Mesendoderm (in vitro differentiated cells): Measurements from ENCODE around the gene NKX3-2.
A peak's percentile ranks its signal among the peaks of the same experiment; 100 is the strongest.

Experiments used
- DNase-seq: peaks from one replicate; pipeline ENCODE4 v3.0.0; 2013
- H2AK5ac ChIP-seq: 2 replicates; pipeline ENCODE4 v1.6.1; 2013; ENCODE audit warnings: low read length, inconsistent platforms
- H2BK120ac ChIP-seq: 2 replicates; pipeline ENCODE4 v1.6.1; 2013; ENCODE audit warnings: low read depth, mild to moderate bottlenecking, low read length, moderate library complexity, mixed read lengths
- H2BK15ac ChIP-seq: replicated peaks from 2 replicates; pipeline ENCODE4 v1.6.1; 2013; ENCODE audit warnings: low read depth, mild to moderate bottlenecking, moderate library complexity
- H2BK5ac ChIP-seq: 2 replicates; pipeline ENCODE4 v1.6.1; 2013; ENCODE audit warnings: low read length, inconsistent platforms
- H3K18ac ChIP-seq: 2 replicates; pipeline ENCODE4 v1.6.1; 2013; ENCODE audit warnings: mild to moderate bottlenecking, low read length, mixed read lengths
- H3K23ac ChIP-seq: one replicate; pipeline ENCODE4 v1.6.1; 2013; ENCODE audit warnings: low read length
- H3K27ac ChIP-seq: 2 replicates; pipeline ENCODE4 v1.5.1; 2013; ENCODE audit warnings: low read depth, mild to moderate bottlenecking, inconsistent platforms, low read length, moderate library complexity
- H3K27me3 ChIP-seq: 2 replicates; pipeline ENCODE4 v1.6.1; 2013; ENCODE audit warnings: low read length, control low read depth, mild to moderate bottlenecking, inconsistent platforms; ENCODE audit not compliant: insufficient read depth, poor library complexity
- H3K36me3 ChIP-seq: 2 replicates; pipeline ENCODE4 v1.6.1; 2013; ENCODE audit warnings: low read length, inconsistent platforms; ENCODE audit not compliant: control insufficient read depth, insufficient read depth
- H3K4ac ChIP-seq: one replicate; pipeline ENCODE4 v1.6.1; 2013; ENCODE audit warnings: low read depth, mild to moderate bottlenecking, low read length, moderate library complexity
- H3K4me1 ChIP-seq: 2 replicates; pipeline ENCODE4 v1.6.1; 2013; ENCODE audit warnings: low read depth, low read length, inconsistent platforms; ENCODE audit not compliant: control insufficient read depth
- H3K4me2 ChIP-seq: 2 replicates; pipeline ENCODE4 v1.6.1; 2013; ENCODE audit warnings: low read length
- H3K4me3 ChIP-seq: 2 replicates; pipeline ENCODE4 v1.5.1; 2013; ENCODE audit warnings: mild to moderate bottlenecking, low read length
- H3K56ac ChIP-seq: one replicate; pipeline ENCODE4 v1.6.1; 2013; ENCODE audit warnings: low read length
- H3K79me1 ChIP-seq: 2 replicates; pipeline ENCODE4 v1.6.1; 2013; ENCODE audit warnings: low read length, inconsistent platforms
- H3K79me2 ChIP-seq: 2 replicates; pipeline ENCODE4 v1.6.1; 2013; ENCODE audit warnings: mild to moderate bottlenecking, low read length; ENCODE audit not compliant: control insufficient read depth, insufficient read depth
- H3K9ac ChIP-seq: 2 replicates; pipeline ENCODE4 v1.6.1; 2013; ENCODE audit warnings: low read length, inconsistent platforms
- H4K5ac ChIP-seq: one replicate; pipeline ENCODE4 v1.6.1; 2013; ENCODE audit warnings: low read length
- H4K8ac ChIP-seq: one replicate; pipeline ENCODE4 v1.6.1; 2013; ENCODE audit warnings: low read depth, mild to moderate bottlenecking, control low read depth, low read length, moderate library complexity
- WGBS: extraction: QIAGEN DNeasy Blood & Tissue Kit; methylation state at CpG from one replicate; pipeline ENCODE4 v1.1.7; 2013; ENCODE audit warnings: low lambda C conversion rate, missing lambda C conversion rate; ENCODE audit not compliant: insufficient coverage; ENCODE audit errors: extremely low coverage; 5-methylcytosine and 5-hydroxymethylcytosine counted together

Gene NKX3-2

GRCh38 chr4:13537011-13537831, 7.1 kb downstream of the NKX3-2 start:
- H4K5ac ChIP-seq = no peak overlapping the region
- no peak overlapping the region for H2BK15ac ChIP-seq
- no peak overlapping the region for H2BK5ac ChIP-seq
- H3K27me3 ChIP-seq = peaks cover 94% of the 10 kb centered on the region
- H4K8ac ChIP-seq = no peak overlapping the region
- no peak overlapping the region for H3K23ac ChIP-seq
- H3K18ac ChIP-seq = no peak overlapping the region
- H3K79me1 ChIP-seq = no peaks in the 10 kb centered on the region
- no peak overlapping the region for H3K27ac ChIP-seq
- H3K36me3 ChIP-seq = no peaks in the 10 kb centered on the region
- H3K56ac ChIP-seq = no peak overlapping the region
- no peak overlapping the region for H3K4ac ChIP-seq
- H3K9ac ChIP-seq = no peak overlapping the region
- H3K4me3 ChIP-seq = no peak overlapping the region
- H3K79me2 ChIP-seq = no peaks in the 10 kb centered on the region
- H3K4me1 ChIP-seq = peaks cover 2% of the 10 kb centered on the region
- H3K4me2 ChIP-seq = no peak overlapping the region
- DNase-seq = no peak
- no peak overlapping the region for H2BK120ac ChIP-seq
- no CpG with 5 or more reads among the region's 34 CpGs for WGBS
- no peak overlapping the region for H2AK5ac ChIP-seq

GRCh38 chr4:13536607-13537006, 7.7 kb downstream of the NKX3-2 start:
- WGBS = no CpG with 5 or more reads among the region's 6 CpGs
- Histone ChIP-seq H3K4ac (no peak overlapping the region), H3K23ac (no peak overlapping the region), H2AK5ac (no peak overlapping the region), H2BK5ac (no peak overlapping the region), H3K4me2 (no peak overlapping the region), H3K79me1 (no peaks in the 10 kb centered on the region), H3K79me2 (no peaks in the 10 kb centered on the region), H3K36me3 (no peaks in the 10 kb centered on the region), H3K27ac (no peak overlapping the region), H3K56ac (no peak overlapping the region), H2BK15ac (no peak overlapping the region), H2BK120ac (no peak overlapping the region), H3K4me1 (peaks cover 3% of the 10 kb centered on the region), H3K9ac (no peak overlapping the region), H4K8ac (no peak overlapping the region), H4K5ac (no peak overlapping the region), H3K18ac (no peak overlapping the region), H3K27me3 (peaks cover 93% of the 10 kb centered on the region), H3K4me3 (no peak overlapping the region)
- no peak for DNase-seq

GRCh38 chr4:13535708-13536361, 8.5 kb downstream of the NKX3-2 start:
- Histone ChIP-seq H3K18ac (no peak overlapping the region), H2BK15ac (no peak overlapping the region), H3K9ac (no peak overlapping the region), H3K4ac (no peak overlapping the region), H3K4me1 (peaks cover 4% of the 10 kb centered on the region), H3K4me2 (no peak overlapping the region), H3K79me1 (no peaks in the 10 kb centered on the region), H3K79me2 (no peaks in the 10 kb centered on the region), H3K27ac (no peak overlapping the region), H3K56ac (peak overlapping the region; percentile 22), H3K36me3 (no peaks in the 10 kb centered on the region), H3K27me3 (peaks cover 85% of the 10 kb centered on the region), H2BK120ac (no peak overlapping the region), H3K23ac (no peak overlapping the region), H3K4me3 (no peak overlapping the region), H2BK5ac (no peak overlapping the region), H2AK5ac (no peak overlapping the region), H4K5ac (no peak overlapping the region), H4K8ac (no peak overlapping the region)
- no peak for DNase-seq
- WGBS = no CpG with 5 or more reads among the region's 39 CpGs

GRCh38 chr4:13535118-13535517, 9.2 kb downstream of the NKX3-2 start:
- Histone ChIP-seq H3K18ac (no peak overlapping the region), H3K36me3 (no peaks in the 10 kb centered on the region), H3K27me3 (peaks cover 82% of the 10 kb centered on the region), H4K8ac (no peak overlapping the region), H2BK120ac (no peak overlapping the region), H2BK5ac (no peak overlapping the region), H3K56ac (no peak overlapping the region), H2BK15ac (no peak overlapping the region), H4K5ac (no peak overlapping the region), H3K4me1 (peaks cover 4% of the 10 kb centered on the region), H3K4me2 (no peak overlapping the region), H3K9ac (no peak overlapping the region), H3K79me1 (no peaks in the 10 kb centered on the region), H3K4me3 (no peak overlapping the region), H3K23ac (no peak overlapping the region), H2AK5ac (no peak overlapping the region), H3K27ac (no peak overlapping the region), H3K4ac (no peak overlapping the region), H3K79me2 (no peaks in the 10 kb centered on the region)
- WGBS = no CpG with 5 or more reads among the region's 18 CpGs
- DNase-seq = no peak

- H3K56ac ChIP-seq = no peak overlapping the region
- H3K23ac ChIP-seq = no peak overlapping the region
- no peaks in the 10 kb centered on the region for H3K79me1 ChIP-seq
- no peak overlapping the region for H4K5ac ChIP-seq
- H3K79me2 ChIP-seq = no peaks in the 10 kb centered on the region
- no peaks in the 10 kb centered on the region for H3K36me3 ChIP-seq
- H2BK120ac ChIP-seq = no peak overlapping the region
- no peak overlapping the region for H4K8ac ChIP-seq
- H3K4me3 ChIP-seq = no peak overlapping the region
- no peak overlapping the region for H2BK15ac ChIP-seq
- WGBS = no CpG with 5 or more reads among the region's 32 CpGs
- peaks cover 80% of the 10 kb centered on the region for H3K27me3 ChIP-seq
- no peak overlapping the region for H3K18ac ChIP-seq
- H3K4ac ChIP-seq = no peak overlapping the region
- DNase-seq = no peak
- peaks cover 4% of the 10 kb centered on the region for H3K4me1 ChIP-seq
- no peak overlapping the region for H3K27ac ChIP-seq
- H3K9ac ChIP-seq = no peak overlapping the region
- H2BK5ac ChIP-seq = no peak overlapping the region
- H2AK5ac ChIP-seq = no peak overlapping the region
- no peak overlapping the region for H3K4me2 ChIP-seq
These were observed 9.8 kb downstream of the NKX3-2 start for GRCh38 chr4:13534344-13535063.
